Stimulated activated naive CD8-positive, alpha-beta T cell treated with anti-CD3 and anti-CD28 coated beads, Interleukin-15, amount 100 ng/mL, for 72 hours (primary cell): ENCODE results near the gene RAB23.

Experiments
- ATAC-seq: fragments of 150-1000 bp; cut with Tn5 transposase; 2 replicates; pipeline ENCODE4 v1.10.0; 2021; ENCODE audit warnings: mild to moderate bottlenecking, moderate library complexity
- DNase-seq, 2 donors: peaks; one replicate each; pipeline ENCODE4 v3.0.0; 2021 to 2022
- H3K27ac Mint-ChIP-seq, 2 donors: one replicate each; pipeline ENCODE4 v1.8.0; 2022; ENCODE audit warnings: mild to moderate bottlenecking in 2 of 2, mixed read lengths in 2 of 2, moderate library complexity in 2 of 2
- H3K27me3 Mint-ChIP-seq: one replicate; pipeline ENCODE4 v1.8.0; 2022; ENCODE audit warnings: mixed read lengths
- H3K4me1 Mint-ChIP-seq: one replicate; pipeline ENCODE4 v1.8.0; 2022; ENCODE audit warnings: mild to moderate bottlenecking, mixed read lengths
- H3K4me3 Mint-ChIP-seq, 2 donors: one replicate each; pipeline ENCODE4 v1.8.0; 2022; ENCODE audit warnings: mild to moderate bottlenecking in 2 of 2, mixed read lengths in 2 of 2, moderate library complexity in 1 of 2
- H3K9me3 Mint-ChIP-seq, 2 donors: one replicate each; pipeline ENCODE4 v1.8.0; 2022; ENCODE audit warnings: mixed read lengths in 2 of 2

Gene RAB23

GRCh38 chr6:57173886-57174510 lies 48.1 kb downstream of the RAB23 start:
- no peaks in the 10 kb centered on the region for H3K27me3 Mint-ChIP-seq
- no peaks in the 10 kb centered on the region for H3K9me3 Mint-ChIP-seq
- ATAC-seq (no peak), DNase-seq (no peak)
- H3K4me1 Mint-ChIP-seq = peaks cover 55% of the 10 kb centered on the region
- peak overlapping the region in 1 of 2 donors; percentile 64 for H3K27ac Mint-ChIP-seq
- peak overlapping the region; percentile 91 to 99 for H3K4me3 Mint-ChIP-seq

- no peaks in the 10 kb centered on the region for H3K27me3 Mint-ChIP-seq
- DNase-seq (peak; percentile 6 to 36), ATAC-seq (no peak)
- peak overlapping the region; percentile 91 to 99 for H3K4me3 Mint-ChIP-seq
- H3K27ac Mint-ChIP-seq = peak overlapping the region; percentile 98
- H3K4me1 Mint-ChIP-seq = peaks cover 55% of the 10 kb centered on the region
- no peaks in the 10 kb centered on the region for H3K9me3 Mint-ChIP-seq
Observed at GRCh38 chr6:57173056-57173885, 48.8 kb downstream of the RAB23 start.

- peak; percentile 93 to 94 for DNase-seq
- H3K9me3 Mint-ChIP-seq = no peaks in the 10 kb centered on the region
- no peaks in the 10 kb centered on the region for H3K27me3 Mint-ChIP-seq
- peak within 1 kb of the TSS; percentile 91 to 99 for H3K4me3 Mint-ChIP-seq
- H3K4me1 Mint-ChIP-seq = peaks cover 48% of the 10 kb centered on the region
- peak; percentile 94 for ATAC-seq
- H3K27ac Mint-ChIP-seq = peak within 1 kb of the TSS; percentile 98
Observed at GRCh38 chr6:57172136-57173055, 49.7 kb downstream of the RAB23 start, which contains the start of gene BAG2. Gene BAG2, plus strand, starts transcription at chr6:57172326. Its CDS starts 372 bp downstream, at chr6:57172698.

- no peak overlapping the region for H3K4me3 Mint-ChIP-seq
- no peak overlapping the region for H3K27ac Mint-ChIP-seq
- DNase-seq (no peak), ATAC-seq (no peak)
- H3K27me3 Mint-ChIP-seq = no peaks in the 10 kb centered on the region
- H3K9me3 Mint-ChIP-seq = peaks cover 5 to 12% of the 10 kb centered on the region in 2 donors
- H3K4me1 Mint-ChIP-seq = peaks cover under 1% of the 10 kb centered on the region
Observed at GRCh38 chr6:57165080-57165479, 57.0 kb downstream of the RAB23 start.

- Mint-ChIP-seq H3K9me3 (peaks cover 5 to 12% of the 10 kb centered on the region in 2 donors), H3K27ac (no peak overlapping the region), H3K4me1 (no peaks in the 10 kb centered on the region), H3K4me3 (no peak overlapping the region), H3K27me3 (no peaks in the 10 kb centered on the region)
- no peak for ATAC-seq
- DNase-seq = no peak
Observed at GRCh38 chr6:57163956-57164355, 58.2 kb downstream of the RAB23 start.

- Mint-ChIP-seq H3K27me3 (no peaks in the 10 kb centered on the region), H3K4me3 (no peak overlapping the region), H3K27ac (no peak overlapping the region), H3K4me1 (peaks cover 6% of the 10 kb centered on the region), H3K9me3 (peaks cover 5 to 12% of the 10 kb centered on the region in 2 donors)
- DNase-seq = no peak
- no peak for ATAC-seq
Observed at GRCh38 chr6:57162516-57162915, 59.6 kb downstream of the RAB23 start.

GRCh38 chr6:57162028-57162427 lies 60.1 kb downstream of the RAB23 start:
- Mint-ChIP-seq H3K4me1 (peaks cover 6% of the 10 kb centered on the region), H3K27me3 (no peaks in the 10 kb centered on the region), H3K9me3 (peaks cover 5 to 12% of the 10 kb centered on the region in 2 donors), H3K27ac (no peak overlapping the region), H3K4me3 (no peak overlapping the region)
- DNase-seq (no peak), ATAC-seq (no peak)

- Mint-ChIP-seq H3K27me3 (no peaks in the 10 kb centered on the region), H3K9me3 (no peaks in the 10 kb centered on the region), H3K4me1 (peaks cover 6% of the 10 kb centered on the region), H3K27ac (no peak overlapping the region), H3K4me3 (no peak overlapping the region)
- ATAC-seq (no peak), DNase-seq (no peak)
Observed at GRCh38 chr6:57159127-57159526, 63.0 kb downstream of the RAB23 start.

- no peak for DNase-seq
- no peaks in the 10 kb centered on the region for H3K9me3 Mint-ChIP-seq
- H3K27ac Mint-ChIP-seq = no peak overlapping the region
- peak; percentile 76 for ATAC-seq
- H3K4me1 Mint-ChIP-seq = peaks cover 6% of the 10 kb centered on the region
- H3K4me3 Mint-ChIP-seq = no peak overlapping the region
- no peaks in the 10 kb centered on the region for H3K27me3 Mint-ChIP-seq
Observed at GRCh38 chr6:57158658-57159057, 63.4 kb downstream of the RAB23 start.

- Mint-ChIP-seq H3K4me1 (peaks cover 14% of the 10 kb centered on the region), H3K27me3 (no peaks in the 10 kb centered on the region), H3K9me3 (no peaks in the 10 kb centered on the region), H3K27ac (peak overlapping the region; percentile 81 to 85), H3K4me3 (no peak overlapping the region)
- DNase-seq (no peak), ATAC-seq (peak; percentile 48)
Observed at GRCh38 chr6:57147955-57148858, 73.9 kb downstream of the RAB23 start.

GRCh38 chr6:57147401-57147800 lies 74.7 kb downstream of the RAB23 start:
- no peak for DNase-seq
- Mint-ChIP-seq H3K4me1 (peaks cover 14% of the 10 kb centered on the region), H3K27me3 (no peaks in the 10 kb centered on the region), H3K9me3 (no peaks in the 10 kb centered on the region), H3K27ac (no peak overlapping the region), H3K4me3 (no peak overlapping the region)
- no peak for ATAC-seq

- Mint-ChIP-seq H3K4me1 (peaks cover 14% of the 10 kb centered on the region), H3K27me3 (no peaks in the 10 kb centered on the region), H3K27ac (no peak overlapping the region), H3K9me3 (no peaks in the 10 kb centered on the region), H3K4me3 (no peak overlapping the region)
- DNase-seq (no peak), ATAC-seq (no peak)
Observed at GRCh38 chr6:57143690-57144089, 78.4 kb downstream of the RAB23 start.

- ATAC-seq = no peak
- H3K4me3 Mint-ChIP-seq = no peak overlapping the region
- H3K4me1 Mint-ChIP-seq = peaks cover 9% of the 10 kb centered on the region
- H3K9me3 Mint-ChIP-seq = no peaks in the 10 kb centered on the region
- no peak overlapping the region for H3K27ac Mint-ChIP-seq
- DNase-seq = no peak
- no peaks in the 10 kb centered on the region for H3K27me3 Mint-ChIP-seq
Observed at GRCh38 chr6:57142178-57142525, 80.0 kb downstream of the RAB23 start.

GRCh38 chr6:57141451-57142177 lies 80.5 kb downstream of the RAB23 start:
- H3K4me1 Mint-ChIP-seq = peaks cover 13% of the 10 kb centered on the region
- ATAC-seq (no peak), DNase-seq (no peak)
- no peaks in the 10 kb centered on the region for H3K9me3 Mint-ChIP-seq
- H3K27ac Mint-ChIP-seq = no peak overlapping the region
- H3K27me3 Mint-ChIP-seq = no peaks in the 10 kb centered on the region
- no peak overlapping the region for H3K4me3 Mint-ChIP-seq
